GM10266 (cell line): ENCODE data around the gene C11orf24.

ENCODE experiments used
- DNase-seq: peaks from one replicate; pipeline ENCODE4 v3.0.0; 2012; ENCODE audit errors: extremely low spot score
- TF ChIP-seq, protein P1 (sequence below): IDR thresholded peaks from 2 replicates; pipeline ENCODE4 v1.5.1; 2012; ENCODE audit warnings: mild to moderate bottlenecking, low read depth; ENCODE audit not compliant: control insufficient read depth, insufficient read depth; ENCODE audit errors: missing control alignments

Gene C11orf24

DNA sequence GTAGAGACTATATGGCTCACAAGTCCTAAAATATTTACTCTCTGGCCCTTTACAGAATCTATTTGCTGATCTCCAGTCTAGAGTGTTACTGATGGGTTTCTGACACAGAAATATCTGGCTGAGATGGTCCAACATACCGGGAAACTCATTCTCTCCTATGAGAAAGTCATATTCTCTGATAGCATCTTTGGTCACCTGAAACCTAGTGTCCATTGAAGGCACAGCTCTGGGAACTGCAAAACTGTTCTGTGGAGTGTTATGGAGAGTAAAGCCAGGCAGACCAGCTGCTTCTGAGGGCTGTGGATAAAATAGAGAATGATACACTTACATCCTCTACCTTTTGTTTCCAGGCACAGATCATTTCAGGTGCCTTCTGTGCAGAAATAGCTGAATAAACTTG is 2.5 kb upstream of the C11orf24 start:
- DNase-seq, result no peak
- TF ChIP-seq, protein P1, sequence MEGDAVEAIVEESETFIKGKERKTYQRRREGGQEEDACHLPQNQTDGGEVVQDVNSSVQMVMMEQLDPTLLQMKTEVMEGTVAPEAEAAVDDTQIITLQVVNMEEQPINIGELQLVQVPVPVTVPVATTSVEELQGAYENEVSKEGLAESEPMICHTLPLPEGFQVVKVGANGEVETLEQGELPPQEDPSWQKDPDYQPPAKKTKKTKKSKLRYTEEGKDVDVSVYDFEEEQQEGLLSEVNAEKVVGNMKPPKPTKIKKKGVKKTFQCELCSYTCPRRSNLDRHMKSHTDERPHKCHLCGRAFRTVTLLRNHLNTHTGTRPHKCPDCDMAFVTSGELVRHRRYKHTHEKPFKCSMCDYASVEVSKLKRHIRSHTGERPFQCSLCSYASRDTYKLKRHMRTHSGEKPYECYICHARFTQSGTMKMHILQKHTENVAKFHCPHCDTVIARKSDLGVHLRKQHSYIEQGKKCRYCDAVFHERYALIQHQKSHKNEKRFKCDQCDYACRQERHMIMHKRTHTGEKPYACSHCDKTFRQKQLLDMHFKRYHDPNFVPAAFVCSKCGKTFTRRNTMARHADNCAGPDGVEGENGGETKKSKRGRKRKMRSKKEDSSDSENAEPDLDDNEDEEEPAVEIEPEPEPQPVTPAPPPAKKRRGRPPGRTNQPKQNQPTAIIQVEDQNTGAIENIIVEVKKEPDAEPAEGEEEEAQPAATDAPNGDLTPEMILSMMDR, result no peak

DNA sequence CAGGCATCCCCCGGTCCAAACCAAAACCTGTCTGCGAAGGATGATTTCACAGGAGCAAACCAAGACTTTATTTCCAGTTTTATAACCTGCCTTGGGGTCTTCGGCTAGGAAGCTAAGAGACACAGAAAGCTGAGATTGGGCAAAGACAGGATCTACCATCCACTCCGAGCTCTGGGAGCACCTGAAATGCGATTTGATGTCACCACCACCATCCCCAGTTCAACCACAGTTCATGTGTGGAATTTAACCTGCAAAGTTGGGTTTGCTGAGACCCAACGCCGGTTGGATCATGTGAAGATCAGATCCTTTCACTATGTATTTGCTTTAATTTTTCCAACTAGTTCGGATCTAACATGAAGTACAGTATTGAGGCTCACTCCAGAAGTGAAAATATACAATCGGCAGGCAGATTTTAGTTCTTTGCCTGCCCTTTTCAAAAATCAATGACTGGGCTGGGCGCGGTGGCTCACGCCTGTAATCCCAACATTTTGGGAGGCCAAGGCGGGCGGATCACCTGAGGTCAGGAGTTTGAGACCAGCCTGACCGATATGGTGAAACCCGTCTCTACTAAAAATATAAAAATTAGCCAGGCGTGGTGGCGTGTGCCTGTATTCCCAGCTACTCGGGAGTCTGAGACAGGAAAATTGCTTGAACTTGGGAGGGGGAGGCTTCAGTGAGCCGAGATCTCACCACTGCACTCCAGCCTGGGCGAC is 1.4 kb upstream of the C11orf24 start:
- TF ChIP-seq, protein P1, result no peak
- DNase-seq, result no peak

DNA sequence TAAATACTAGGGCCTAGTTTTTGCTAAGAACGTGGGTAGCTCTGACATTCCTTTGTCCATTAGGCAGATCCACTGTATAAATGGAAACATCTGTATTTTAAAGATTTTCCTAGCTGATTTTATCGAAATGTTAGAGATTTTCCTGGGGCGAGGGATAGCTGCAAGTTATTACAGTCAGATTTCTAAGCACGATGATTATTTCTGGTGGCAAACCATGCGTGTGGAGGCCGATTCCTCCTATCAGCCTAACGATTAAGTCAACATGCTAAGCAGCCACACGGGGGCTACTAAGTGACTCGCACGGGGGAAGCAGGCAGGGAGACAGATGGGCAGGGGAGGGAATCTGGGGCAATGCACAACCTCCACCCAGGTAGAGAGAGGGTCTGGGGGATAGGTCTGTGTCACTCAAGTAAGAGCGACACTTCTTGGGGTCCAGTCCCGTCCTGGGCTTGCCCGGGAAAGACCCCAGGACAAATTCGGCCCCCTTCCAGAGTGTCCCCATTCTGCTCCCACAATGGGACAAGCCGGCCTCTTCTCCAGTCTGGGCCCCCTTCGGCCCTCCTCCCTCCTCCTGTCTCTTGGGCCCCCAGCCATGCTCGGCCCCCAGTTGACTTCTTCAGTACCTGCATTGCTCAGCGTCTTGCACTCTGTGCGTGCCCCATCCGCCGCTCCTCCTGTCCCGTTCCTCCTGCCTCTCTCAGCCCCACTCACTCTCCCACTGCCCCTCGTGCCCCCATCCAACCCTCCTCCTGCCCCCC is 571 bp downstream of the C11orf24 start:
- peak; percentile 79 for DNase-seq
- TF ChIP-seq, protein P1, result peak; percentile 46

DNA sequence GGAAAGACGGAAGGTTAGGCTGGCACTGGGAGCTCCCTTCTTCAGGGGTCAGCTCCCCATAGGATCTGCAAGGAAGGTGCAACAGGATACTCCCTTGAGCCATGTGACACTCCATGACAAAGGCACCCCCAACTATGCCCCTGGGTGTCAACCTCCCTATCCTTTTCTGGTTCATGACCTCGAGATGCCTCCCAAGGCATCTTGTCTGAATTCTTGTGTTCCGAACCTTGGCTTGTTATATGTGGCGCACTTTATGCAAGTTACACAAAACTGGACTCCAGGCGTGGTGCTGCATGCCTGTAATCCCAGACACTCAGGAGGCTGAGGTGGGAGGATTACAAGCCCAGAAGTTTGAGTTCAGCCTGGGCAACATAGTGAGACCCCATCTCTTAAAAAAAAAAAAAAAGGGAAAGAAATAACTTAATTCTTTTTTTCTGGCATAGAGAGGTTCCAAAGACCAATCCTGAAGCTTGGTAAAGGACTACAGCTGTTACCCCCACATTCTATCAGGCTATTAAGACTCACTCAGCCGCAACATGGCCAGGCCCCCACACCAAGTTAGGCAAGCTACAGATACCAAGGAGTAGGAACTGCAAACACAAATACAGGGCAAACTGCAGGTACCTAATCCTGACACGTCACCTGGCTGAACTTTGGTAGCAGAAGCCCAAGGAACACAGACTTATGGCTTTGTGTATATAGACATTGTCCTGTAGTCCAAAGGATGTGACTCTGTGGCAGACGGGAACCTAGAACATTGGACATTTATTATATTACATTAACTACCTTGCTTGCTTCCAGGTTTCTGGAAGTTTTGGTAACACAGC is 1.4 kb downstream of the C11orf24 start:
- TF ChIP-seq, protein P1, result no peak

DNA sequence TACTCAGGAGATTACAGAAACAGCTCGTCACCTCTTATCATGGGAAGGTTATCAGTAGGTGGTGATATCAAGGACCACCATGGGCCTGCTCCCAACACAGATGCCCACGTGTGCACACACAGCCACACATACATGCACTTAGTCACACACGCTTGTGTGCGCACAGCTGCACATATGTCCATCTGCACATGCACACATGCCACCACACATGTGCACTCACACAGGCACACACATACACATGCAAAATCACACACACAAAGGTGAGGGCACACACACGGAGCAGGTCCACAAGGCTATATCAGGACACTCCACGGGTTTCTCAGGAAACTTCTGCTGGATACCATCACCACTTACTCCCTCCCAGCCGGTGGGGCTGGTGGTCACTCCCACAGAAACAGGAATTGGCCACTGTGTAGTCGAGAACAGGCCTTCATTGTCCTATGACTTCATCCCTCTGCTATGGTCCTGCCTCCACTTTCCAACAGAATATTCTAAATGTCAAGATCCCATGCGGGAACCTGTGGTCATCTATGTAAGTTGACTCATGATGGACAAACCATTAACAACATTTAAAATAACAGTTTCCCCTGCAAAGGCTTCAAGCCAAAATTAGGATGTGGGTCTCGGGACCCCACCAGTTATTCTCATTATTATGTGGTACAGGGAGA is 2.2 kb downstream of the C11orf24 start:
- DNase-seq, result no peak

More for the DNA sequence above, 1.4 kb downstream of the C11orf24 start:
- no peak for DNase-seq

DNA sequence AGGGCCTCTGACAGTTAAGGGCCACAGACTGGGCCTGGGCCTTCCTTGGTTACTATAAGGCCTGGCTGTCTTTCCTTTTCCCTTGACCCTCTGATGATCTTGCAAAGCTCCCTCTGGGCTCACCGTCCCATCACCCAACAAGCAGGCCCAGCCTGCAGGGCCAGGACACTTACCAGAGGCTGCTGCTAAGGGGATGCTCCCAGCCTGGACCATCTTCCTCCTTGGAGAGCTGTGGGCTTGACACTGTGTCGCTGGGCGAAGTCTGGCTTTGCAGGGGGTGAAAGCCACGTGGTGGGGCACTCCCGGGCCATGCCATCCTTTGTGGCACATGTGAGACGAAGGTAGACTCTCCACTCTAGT is 3.9 kb downstream of the C11orf24 start:
- no peak for DNase-seq
- TF ChIP-seq, protein P1, result no peak

More for the DNA sequence above, 2.2 kb downstream of the C11orf24 start:
- TF ChIP-seq, protein P1, result no peak
